Skeletal muscle tissue (tissue), 4 donors: ENCODE data around the gene UMAD1. TPM values are rescaled to one million over a fixed set of nuclear protein-coding genes. Genes with fewer than 3 reads are reported as not detected.

Source experiments
- H3K27ac ChIP-seq: one replicate; pipeline ENCODE4 v1.7.0; 2013; ENCODE audit warnings: mild to moderate bottlenecking, low read depth, low read length, inconsistent platforms
- H3K27me3 ChIP-seq, 3 donors: one replicate each; pipeline ENCODE4 v1.7.0; 2013; ENCODE audit warnings: low read length in 3 of 3; ENCODE audit not compliant: control insufficient read depth in 3 of 3, insufficient read depth in 3 of 3
- H3K36me3 ChIP-seq, 3 donors: one replicate each; pipeline ENCODE4 v1.7.0; 2013; ENCODE audit warnings: low read length in 3 of 3; ENCODE audit not compliant: control insufficient read depth in 3 of 3, insufficient read depth in 3 of 3
- H3K4me1 ChIP-seq, 3 donors: one replicate each; pipeline ENCODE4 v1.7.0; 2013; ENCODE audit warnings: low read length in 3 of 3, mild to moderate bottlenecking in 3 of 3; ENCODE audit not compliant: control insufficient read depth in 3 of 3, insufficient read depth in 3 of 3
- H3K4me3 ChIP-seq, 3 donors: one replicate each; pipeline ENCODE4 v1.7.0; 2013; ENCODE audit warnings: low read length in 3 of 3
- H3K9ac ChIP-seq, 3 donors: one replicate each; pipeline ENCODE4 v1.7.0; 2013; ENCODE audit warnings: low read length in 3 of 3, mild to moderate bottlenecking in 3 of 3, moderate library complexity in 2 of 3, low read depth in 1 of 3
- H3K9me3 ChIP-seq, 3 donors: one replicate each; pipeline ENCODE4 v1.7.0; 2013; ENCODE audit warnings: low read length in 3 of 3; ENCODE audit not compliant: control insufficient read depth in 3 of 3
- total RNA-seq: library from RNA; depleted of rRNA; stranded (reverse); fragments of >200 nt; gene quantifications from one replicate; pipeline ENCODE4 v1.2.3, GENCODE V29; 2014
- donor health status: Osteomylitis.

Gene UMAD1
- total RNA-seq, 1 donor from 2014 or later: 5.2 TPM

GRCh38 chr7:7907306-7907705 is 266.8 kb downstream of the UMAD1 start:
- no peaks in the 10 kb centered on the region for H3K4me1 ChIP-seq
- no peak overlapping the region for H3K9ac ChIP-seq
- no peaks in the 10 kb centered on the region for H3K9me3 ChIP-seq
- no peak overlapping the region for H3K27ac ChIP-seq
- no peaks in the 10 kb centered on the region for H3K36me3 ChIP-seq
- no peak overlapping the region for H3K4me3 ChIP-seq
- no peaks in the 10 kb centered on the region for H3K27me3 ChIP-seq

- Histone ChIP-seq H3K27me3 (no peaks in the 10 kb centered on the region), H3K4me1 (peaks cover 0 to 3% (median 0%) of the 10 kb centered on the region in 3 donors), H3K9ac (no peak overlapping the region), H3K9me3 (no peaks in the 10 kb centered on the region), H3K4me3 (no peak overlapping the region), H3K36me3 (no peaks in the 10 kb centered on the region), H3K27ac (no peak overlapping the region)
These were observed 268.1 kb downstream of the UMAD1 start for GRCh38 chr7:7908622-7909145.

- Histone ChIP-seq H3K36me3 (no peaks in the 10 kb centered on the region), H3K4me1 (peaks cover 0 to 9% (median 0%) of the 10 kb centered on the region in 3 donors), H3K27me3 (no peaks in the 10 kb centered on the region), H3K4me3 (no peak overlapping the region), H3K9ac (no peak overlapping the region), H3K9me3 (no peaks in the 10 kb centered on the region), H3K27ac (no peak overlapping the region)
These were observed 268.8 kb downstream of the UMAD1 start for GRCh38 chr7:7909376-7909775.

GRCh38 chr7:7911369-7912123 is 271.0 kb downstream of the UMAD1 start:
- Histone ChIP-seq H3K9ac (no peak overlapping the region), H3K4me3 (no peak overlapping the region), H3K36me3 (no peaks in the 10 kb centered on the region), H3K4me1 (peaks cover 0 to 12% (median 0%) of the 10 kb centered on the region in 3 donors), H3K27me3 (no peaks in the 10 kb centered on the region), H3K9me3 (no peaks in the 10 kb centered on the region), H3K27ac (no peak overlapping the region)

- H3K27ac ChIP-seq: peak overlapping the region; percentile 73
These were observed 272.4 kb downstream of the UMAD1 start for GRCh38 chr7:7912937-7913336.

GRCh38 chr7:7913504-7913903 is 273.0 kb downstream of the UMAD1 start:
- Histone ChIP-seq H3K27ac (peak overlapping the region; percentile 73), H3K4me1 (peaks cover 0 to 12% (median 0%) of the 10 kb centered on the region in 3 donors), H3K9ac (peak overlapping the region in 2 of 3 donors; percentile 9 to 48), H3K9me3 (no peaks in the 10 kb centered on the region), H3K36me3 (no peaks in the 10 kb centered on the region), H3K27me3 (no peaks in the 10 kb centered on the region), H3K4me3 (peak overlapping the region in 1 of 3 donors; percentile 9)

More at GRCh38 chr7:7912937-7913336, 272.4 kb downstream of the UMAD1 start:
- Histone ChIP-seq H3K27me3 (no peaks in the 10 kb centered on the region), H3K9me3 (no peaks in the 10 kb centered on the region), H3K9ac (peak overlapping the region in 2 of 3 donors; percentile 9 to 48), H3K36me3 (no peaks in the 10 kb centered on the region), H3K4me3 (no peak overlapping the region), H3K4me1 (peaks cover 0 to 12% (median 0%) of the 10 kb centered on the region in 3 donors)

GRCh38 chr7:7914547-7914946 is 274.0 kb downstream of the UMAD1 start:
- Histone ChIP-seq H3K9ac (no peak overlapping the region), H3K4me3 (no peak overlapping the region), H3K27ac (no peak overlapping the region), H3K9me3 (no peaks in the 10 kb centered on the region), H3K36me3 (no peaks in the 10 kb centered on the region), H3K4me1 (peaks cover 0 to 12% (median 0%) of the 10 kb centered on the region in 3 donors), H3K27me3 (no peaks in the 10 kb centered on the region)

- Histone ChIP-seq H3K9ac (no peak overlapping the region), H3K36me3 (no peaks in the 10 kb centered on the region), H3K4me1 (peaks cover 0 to 12% (median 0%) of the 10 kb centered on the region in 3 donors), H3K9me3 (no peaks in the 10 kb centered on the region), H3K4me3 (no peak overlapping the region), H3K27me3 (no peaks in the 10 kb centered on the region), H3K27ac (no peak overlapping the region)
These were observed 275.5 kb downstream of the UMAD1 start for GRCh38 chr7:7916064-7916463.

GRCh38 chr7:7917593-7917992 is 277.0 kb downstream of the UMAD1 start:
- Histone ChIP-seq H3K36me3 (no peaks in the 10 kb centered on the region), H3K27me3 (no peaks in the 10 kb centered on the region), H3K27ac (no peak overlapping the region), H3K9me3 (no peaks in the 10 kb centered on the region), H3K4me3 (no peak overlapping the region), H3K4me1 (peaks cover 0 to 15% (median 0%) of the 10 kb centered on the region in 3 donors), H3K9ac (no peak overlapping the region)

- Histone ChIP-seq H3K27me3 (no peaks in the 10 kb centered on the region), H3K27ac (no peak overlapping the region), H3K4me1 (peaks cover 0 to 10% (median 0%) of the 10 kb centered on the region in 3 donors), H3K36me3 (no peaks in the 10 kb centered on the region), H3K4me3 (no peak overlapping the region), H3K9me3 (no peaks in the 10 kb centered on the region), H3K9ac (no peak overlapping the region)
These were observed 278.3 kb downstream of the UMAD1 start for GRCh38 chr7:7918736-7919448.
